Spleen (tissue), 11 donors: ENCODE results near the gene AHNAK. TPM values are rescaled to one million over a fixed set of nuclear protein-coding genes. Genes with fewer than 3 reads are reported as not detected.

Source experiments
- DNase-seq: peaks from one replicate; pipeline ENCODE4 v3.0.0-alpha.2; 2020
- H3K27ac ChIP-seq, 8 donors: fragments of 200-600 bp; sonication (generic) in 7 of 8; 1 replicate in 4 of 8; 2 replicates in 4 of 8; pipeline versions ENCODE4 v1.5.0 to v1.8.0; 2016 to 2021; ENCODE audit warnings: inconsistent platforms in 4 of 8, mild to moderate bottlenecking in 4 of 8, moderate library complexity in 1 of 8
- H3K27me3 ChIP-seq, 7 donors: fragments of 200-600 bp; sonication (generic) in 6 of 7; replicated peaks in 1 of 7; 1 replicate in 4 of 7; 2 replicates in 3 of 7; pipeline versions ENCODE4 v1.5.0 to v1.8.0; 2016 to 2021; ENCODE audit warnings: inconsistent platforms in 3 of 7, mild to moderate bottlenecking in 1 of 7
- H3K36me3 ChIP-seq, 6 donors: fragments of 200-600 bp; sonication (generic) in 5 of 6; 1 replicate in 4 of 6; 2 replicates in 2 of 6; pipeline versions ENCODE4 v1.5.0 to v1.8.0; 2016 to 2021; ENCODE audit warnings: inconsistent platforms in 2 of 6
- H3K4me1 ChIP-seq, 6 donors: fragments of 200-600 bp; sonication (generic) in 5 of 6; 1 replicate in 3 of 6; 2 replicates in 3 of 6; pipeline versions ENCODE4 v1.5.0 to v1.8.0; 2016 to 2021; ENCODE audit warnings: inconsistent platforms in 3 of 6
- H3K4me3 ChIP-seq, 8 donors: fragments of 200-600 bp; sonication (generic) in 7 of 8; 1 replicate in 4 of 8; 2 replicates in 4 of 8; pipeline versions ENCODE4 v1.5.0 to v1.8.0; 2016 to 2021; ENCODE audit warnings: inconsistent platforms in 4 of 8, mild to moderate bottlenecking in 4 of 8, moderate library complexity in 2 of 8
- H3K9me3 ChIP-seq, 8 donors: fragments of 200-600 bp; sonication (generic) in 7 of 8; 1 replicate in 4 of 8; 2 replicates in 4 of 8; pipeline versions ENCODE4 v1.5.0 to v1.8.0; 2016 to 2021; ENCODE audit warnings: inconsistent platforms in 4 of 8
- POLR2A ChIP-seq, 3 donors: fragments of 450-650 bp; IDR thresholded peaks; one replicate each; pipeline ENCODE4 v1.5.1; 2017; ENCODE audit warnings: antibody characterized with exemption in 3 of 3, mild to moderate bottlenecking in 1 of 3
- POLR2AphosphoS5 ChIP-seq, 3 donors: sonication (generic); formaldehyde crosslinking; IDR thresholded peaks; one replicate each; pipeline ENCODE4 v1.5.1; 2017; ENCODE audit warnings: antibody characterized with exemption in 3 of 3
- WGBS, 5 donors: extraction: QIAGEN DNeasy Blood & Tissue Kit in 3 of 5; methylation state at CpG; one replicate each; pipeline versions ENCODE4 v1.1.5 to v1.1.7; 2013 to 2018; 5-methylcytosine and 5-hydroxymethylcytosine counted together
- intact Hi-C: fragments of 100-400 bp; cut with DNase I; formaldehyde crosslinking; loops from one replicate; pipeline ENCODE4 v1.15.0; 2023; ENCODE audit warnings: low total_unique reads
- polyA plus RNA-seq, 3 donors: library from polyadenylated mRNA; stranded (reverse); fragments of 200-250 nt; gene quantifications; one replicate each; pipeline ENCODE4 v1.2.1, GENCODE V29; 2013
- total RNA-seq, 7 donors: library from RNA; depleted of rRNA in 3 of 7; stranded (reverse); fragments of >200 nt in 3 of 7; fragmentation: NEBNext Ultra II Directional in 4 of 7; extraction: Animal tissue kit (Norgen Biotek cat#: 25700) in 4 of 7; gene quantifications; one replicate each; pipeline versions ENCODE4 v1.1.0 to v1.2.1, GENCODE V29; 2016 to 2021
- TF ChIP-seq, protein P1 (sequence below), 11 experiments: fragments of 200-600 bp in 7 of 11; fragments of 450-650 bp in 4 of 11; sonication (generic) in 4 of 11; IDR thresholded peaks in 8 of 11; conservative IDR thresholded peaks in 3 of 11; 1 replicate in 7 of 11; 2 replicates in 4 of 11; pipeline versions ENCODE4 v1.4.0 to v1.8.0; 2016 to 2021; ENCODE audit warnings: antibody characterized with exemption in 11 of 11, inconsistent platforms in 4 of 11, mild to moderate bottlenecking in 1 of 11
- donor health status: healthy with polysubstance abuse.
- donor health status: DM: no; HTN: no; CAD: no; lungs with moderate emphysema.
- donor health status: DM: no; HTN: no; CAD: no.
- donor health status: Bipolar disorder and iron deficiency.
- donor health status: healthy.
- donor health status: DM: no; HTN: no; CAD: no.
- donor health status: DM: yes; HTN: yes; CAD: no.

AHNAK gene
- total and polyA plus RNA-seq, 10 donors: 11.8 to 370 (median 259) TPM

DNA sequence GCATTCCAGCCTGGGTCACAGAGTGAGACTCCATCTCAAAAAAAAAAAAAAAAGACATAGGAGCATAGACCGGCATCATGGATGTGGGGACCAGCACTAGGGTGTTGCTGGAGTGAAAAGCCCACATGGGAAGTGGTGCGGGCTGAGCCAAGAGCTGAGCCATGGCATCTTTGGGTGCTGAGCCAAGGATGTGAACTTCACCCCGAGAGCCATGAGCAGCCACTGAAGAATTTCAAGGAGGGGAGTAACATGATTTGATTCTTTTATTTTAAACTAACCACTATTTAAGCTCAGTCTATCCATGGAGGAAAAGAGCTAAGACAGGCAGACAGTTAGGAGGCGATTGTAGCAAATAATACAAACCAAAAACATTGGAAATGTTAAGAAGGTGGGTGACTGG, 57.4 kb downstream of the AHNAK start:
- Histone ChIP-seq H3K36me3 (no peaks in the 10 kb centered on the region), H3K27me3 (no peaks in the 10 kb centered on the region), H3K4me3 (no peak overlapping the region), H3K27ac (no peak overlapping the region), H3K4me1 (no peaks in the 10 kb centered on the region), H3K9me3 (no peaks in the 10 kb centered on the region)
- WGBS, 5 donors: 91 to 95% (median 95%) methylated on average over 4 of the region's 4 CpGs
- intact Hi-C loops: no loop called here
- no peak for TF ChIP-seq POLR2A (IDR thresholded peaks at IDR 0.05)
- TF ChIP-seq, protein P1, sequence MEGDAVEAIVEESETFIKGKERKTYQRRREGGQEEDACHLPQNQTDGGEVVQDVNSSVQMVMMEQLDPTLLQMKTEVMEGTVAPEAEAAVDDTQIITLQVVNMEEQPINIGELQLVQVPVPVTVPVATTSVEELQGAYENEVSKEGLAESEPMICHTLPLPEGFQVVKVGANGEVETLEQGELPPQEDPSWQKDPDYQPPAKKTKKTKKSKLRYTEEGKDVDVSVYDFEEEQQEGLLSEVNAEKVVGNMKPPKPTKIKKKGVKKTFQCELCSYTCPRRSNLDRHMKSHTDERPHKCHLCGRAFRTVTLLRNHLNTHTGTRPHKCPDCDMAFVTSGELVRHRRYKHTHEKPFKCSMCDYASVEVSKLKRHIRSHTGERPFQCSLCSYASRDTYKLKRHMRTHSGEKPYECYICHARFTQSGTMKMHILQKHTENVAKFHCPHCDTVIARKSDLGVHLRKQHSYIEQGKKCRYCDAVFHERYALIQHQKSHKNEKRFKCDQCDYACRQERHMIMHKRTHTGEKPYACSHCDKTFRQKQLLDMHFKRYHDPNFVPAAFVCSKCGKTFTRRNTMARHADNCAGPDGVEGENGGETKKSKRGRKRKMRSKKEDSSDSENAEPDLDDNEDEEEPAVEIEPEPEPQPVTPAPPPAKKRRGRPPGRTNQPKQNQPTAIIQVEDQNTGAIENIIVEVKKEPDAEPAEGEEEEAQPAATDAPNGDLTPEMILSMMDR (IDR thresholded peaks at IDR 0.05 in 8 of 11, conservative IDR thresholded peaks at IDR 0.05 in 3 of 11): no peak
- TF ChIP-seq POLR2AphosphoS5 (IDR thresholded peaks at IDR 0.05): no peak
- no peak for DNase-seq

DNA sequence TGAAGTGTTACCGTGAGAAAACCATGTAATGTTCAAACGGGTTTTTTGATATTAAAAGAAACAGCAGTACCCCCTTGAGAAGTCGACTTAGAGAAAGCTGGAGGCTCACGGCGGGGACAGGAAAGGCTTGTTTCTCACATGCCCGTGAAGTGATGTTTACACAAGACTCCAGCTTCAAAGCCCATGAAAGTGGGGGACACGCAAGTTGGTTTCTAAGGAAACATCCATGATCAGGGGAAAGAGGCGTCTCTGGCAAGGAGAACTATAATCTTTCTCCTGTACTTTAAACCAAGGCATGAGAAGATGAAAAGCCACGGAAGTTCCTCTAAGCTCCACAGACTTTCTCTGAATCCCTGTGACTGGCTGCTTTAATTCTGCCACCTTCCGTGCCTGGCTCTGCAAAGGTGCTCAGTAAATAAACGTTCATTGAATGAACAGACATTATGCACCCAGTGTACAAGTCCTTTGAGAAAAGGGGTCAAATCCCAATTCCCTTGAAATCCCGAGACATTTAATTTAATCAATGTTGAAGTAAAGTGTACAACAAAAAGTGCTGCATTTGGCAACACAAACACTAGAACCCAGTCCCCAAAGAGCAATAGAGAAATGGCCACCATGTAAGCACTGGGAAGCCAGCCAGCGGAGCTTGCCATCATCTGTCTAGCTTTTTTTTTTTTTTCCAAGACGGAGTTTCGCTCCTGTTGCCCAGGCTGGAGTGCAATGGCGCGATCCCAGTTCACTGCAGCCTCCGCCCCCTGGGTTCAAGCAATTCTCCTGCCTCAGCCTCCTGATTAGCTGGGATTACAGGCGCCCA, 58.7 kb downstream of the AHNAK start:
- intact Hi-C loops: no loop called here
- Histone ChIP-seq H3K4me1 (no peaks in the 10 kb centered on the region), H3K4me3 (no peak overlapping the region), H3K27ac (no peak overlapping the region), H3K9me3 (no peaks in the 10 kb centered on the region), H3K36me3 (no peaks in the 10 kb centered on the region), H3K27me3 (no peaks in the 10 kb centered on the region)
- TF ChIP-seq POLR2AphosphoS5 (IDR thresholded peaks at IDR 0.05) (no peak), POLR2A (IDR thresholded peaks at IDR 0.05) (no peak)
- TF ChIP-seq, protein P1 (IDR thresholded peaks at IDR 0.05 in 8 of 11, conservative IDR thresholded peaks at IDR 0.05 in 3 of 11): no peak
- WGBS, 5 donors: 50 to 57% (median 53%) methylated on average over 19 of the region's 19 CpGs
- DNase-seq: no peak

DNA sequence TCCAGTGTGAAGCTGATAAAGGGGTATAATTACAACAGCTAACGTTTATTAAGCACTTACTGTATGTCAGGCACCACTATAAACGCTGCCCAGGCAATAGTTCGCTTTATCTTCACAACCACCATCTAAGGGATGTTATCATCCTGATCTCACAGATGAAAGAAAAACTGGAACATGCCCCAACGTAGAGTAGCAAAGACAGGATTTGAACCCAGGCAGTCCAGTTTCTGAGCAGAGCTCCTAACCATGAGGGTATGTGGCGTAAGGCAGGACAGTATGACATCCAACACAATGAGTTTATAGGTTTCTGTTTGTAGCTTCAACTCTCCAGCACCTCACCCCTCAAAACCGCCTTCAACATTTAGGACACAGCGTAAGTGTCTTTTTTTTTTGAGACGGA, 59.5 kb downstream of the AHNAK start:
- WGBS, 5 donors: 84 to 90% (median 88%) methylated on average over 8 of the region's 8 CpGs
- no peaks in the 10 kb centered on the region for H3K4me1 ChIP-seq

GRCh38 chr11:62484352-62484751, 62.3 kb downstream of the AHNAK start:
- TF ChIP-seq POLR2AphosphoS5 (IDR thresholded peaks at IDR 0.05) (no peak), POLR2A (IDR thresholded peaks at IDR 0.05) (no peak)
- TF ChIP-seq, protein P1 (IDR thresholded peaks at IDR 0.05 in 8 of 11, conservative IDR thresholded peaks at IDR 0.05 in 3 of 11): no peak
- intact Hi-C loops: no loop called here
- Histone ChIP-seq H3K9me3 (no peaks in the 10 kb centered on the region), H3K36me3 (no peaks in the 10 kb centered on the region), H3K4me1 (no peaks in the 10 kb centered on the region), H3K27me3 (no peaks in the 10 kb centered on the region), H3K27ac (no peak overlapping the region), H3K4me3 (no peak overlapping the region)
- DNase-seq: no peak
- WGBS, 5 donors: 89 to 95% (median 94%) methylated on average over 6 of the region's 6 CpGs

More for the DNA sequence above, 59.5 kb downstream of the AHNAK start:
- H3K36me3 ChIP-seq: no peaks in the 10 kb centered on the region
- DNase-seq: no peak
- H3K27me3 ChIP-seq: no peaks in the 10 kb centered on the region
- H3K27ac ChIP-seq: no peak overlapping the region
- intact Hi-C loops: no loop called here
- H3K9me3 ChIP-seq: no peaks in the 10 kb centered on the region
- H3K4me3 ChIP-seq: no peak overlapping the region
- TF ChIP-seq POLR2AphosphoS5 (IDR thresholded peaks at IDR 0.05): no peak
- TF ChIP-seq, protein P1 (IDR thresholded peaks at IDR 0.05 in 8 of 11, conservative IDR thresholded peaks at IDR 0.05 in 3 of 11): no peak
- no peak for TF ChIP-seq POLR2A (IDR thresholded peaks at IDR 0.05)
